ENCODE measurements around the gene UBR4.

GRCh38 chr1:19149736-19150135 is 60.3 kb downstream of the UBR4 start:
- TF ChIP-seq, protein P1, sequence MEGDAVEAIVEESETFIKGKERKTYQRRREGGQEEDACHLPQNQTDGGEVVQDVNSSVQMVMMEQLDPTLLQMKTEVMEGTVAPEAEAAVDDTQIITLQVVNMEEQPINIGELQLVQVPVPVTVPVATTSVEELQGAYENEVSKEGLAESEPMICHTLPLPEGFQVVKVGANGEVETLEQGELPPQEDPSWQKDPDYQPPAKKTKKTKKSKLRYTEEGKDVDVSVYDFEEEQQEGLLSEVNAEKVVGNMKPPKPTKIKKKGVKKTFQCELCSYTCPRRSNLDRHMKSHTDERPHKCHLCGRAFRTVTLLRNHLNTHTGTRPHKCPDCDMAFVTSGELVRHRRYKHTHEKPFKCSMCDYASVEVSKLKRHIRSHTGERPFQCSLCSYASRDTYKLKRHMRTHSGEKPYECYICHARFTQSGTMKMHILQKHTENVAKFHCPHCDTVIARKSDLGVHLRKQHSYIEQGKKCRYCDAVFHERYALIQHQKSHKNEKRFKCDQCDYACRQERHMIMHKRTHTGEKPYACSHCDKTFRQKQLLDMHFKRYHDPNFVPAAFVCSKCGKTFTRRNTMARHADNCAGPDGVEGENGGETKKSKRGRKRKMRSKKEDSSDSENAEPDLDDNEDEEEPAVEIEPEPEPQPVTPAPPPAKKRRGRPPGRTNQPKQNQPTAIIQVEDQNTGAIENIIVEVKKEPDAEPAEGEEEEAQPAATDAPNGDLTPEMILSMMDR (IDR thresholded peaks at IDR 0.05; ENCODE audit: low read depth, low read length, poor library complexity, severe bottlenecking): no peak
- TF ChIP-seq EZH2phosphoT487 (IDR thresholded peaks at IDR 0.05; ENCODE audit: borderline replicate concordance, low read length): no peak

Measured in DOHH2 (cell line).